Stimulated activated CD4-positive, alpha-beta T cell treated with anti-CD3 and anti-CD28 coated beads, TNF-alpha, amount 100 ng/mL, for 1 hour (primary cell): ENCODE measurements around the gene THAP4.
"Not testable (repeated sequence)": the region's sequence is repeated elsewhere in the genome, so short reads cannot be mapped to it uniquely, and the experiment has no call there.

Experiments used
- DNase-seq, 3 donors: peaks; one replicate each; pipeline ENCODE4 v3.0.0-alpha.2; 2020; ENCODE audit warnings: low read depth in 3 of 3, low spot score in 1 of 3

The THAP4 gene

DNA sequence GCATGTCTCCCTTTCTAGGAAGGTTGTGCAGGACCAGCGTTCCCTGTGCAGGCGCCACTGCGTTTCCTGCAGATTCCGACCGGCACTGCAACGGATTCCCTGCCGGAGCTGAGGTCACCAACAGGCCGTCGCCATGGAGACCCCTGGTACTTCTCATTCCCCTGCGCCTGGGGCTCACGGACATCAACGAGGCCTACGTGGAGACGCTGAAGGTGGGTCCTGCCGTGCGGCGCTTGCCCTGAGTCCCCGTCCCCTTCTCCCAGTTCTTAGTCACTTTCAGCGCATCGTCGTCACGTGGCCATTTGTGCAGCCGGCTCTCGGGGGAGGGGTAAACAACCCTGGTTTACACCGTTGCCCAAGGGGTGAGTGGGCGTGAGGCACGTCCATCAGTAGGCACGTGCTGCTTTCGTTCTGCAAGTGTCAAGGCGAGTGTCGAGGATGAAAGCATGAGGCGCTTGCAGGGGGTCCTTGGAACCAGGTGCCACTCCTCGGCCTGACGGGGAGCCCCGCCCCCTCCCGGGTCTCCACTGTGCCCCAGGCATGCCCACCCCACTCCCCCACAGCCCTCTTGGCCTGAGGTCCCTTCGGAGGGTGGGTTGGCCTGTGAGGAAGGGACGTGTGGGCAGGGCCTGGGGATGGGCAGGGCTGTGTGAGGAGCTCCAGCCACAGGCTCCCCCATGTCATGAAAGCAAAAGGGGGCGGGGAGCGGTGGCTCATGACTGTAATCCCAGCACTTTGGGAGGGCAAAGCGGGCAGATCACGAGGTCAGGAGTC, 29.9 kb upstream of the THAP4 start:
- DNase-seq, result no peak

DNA sequence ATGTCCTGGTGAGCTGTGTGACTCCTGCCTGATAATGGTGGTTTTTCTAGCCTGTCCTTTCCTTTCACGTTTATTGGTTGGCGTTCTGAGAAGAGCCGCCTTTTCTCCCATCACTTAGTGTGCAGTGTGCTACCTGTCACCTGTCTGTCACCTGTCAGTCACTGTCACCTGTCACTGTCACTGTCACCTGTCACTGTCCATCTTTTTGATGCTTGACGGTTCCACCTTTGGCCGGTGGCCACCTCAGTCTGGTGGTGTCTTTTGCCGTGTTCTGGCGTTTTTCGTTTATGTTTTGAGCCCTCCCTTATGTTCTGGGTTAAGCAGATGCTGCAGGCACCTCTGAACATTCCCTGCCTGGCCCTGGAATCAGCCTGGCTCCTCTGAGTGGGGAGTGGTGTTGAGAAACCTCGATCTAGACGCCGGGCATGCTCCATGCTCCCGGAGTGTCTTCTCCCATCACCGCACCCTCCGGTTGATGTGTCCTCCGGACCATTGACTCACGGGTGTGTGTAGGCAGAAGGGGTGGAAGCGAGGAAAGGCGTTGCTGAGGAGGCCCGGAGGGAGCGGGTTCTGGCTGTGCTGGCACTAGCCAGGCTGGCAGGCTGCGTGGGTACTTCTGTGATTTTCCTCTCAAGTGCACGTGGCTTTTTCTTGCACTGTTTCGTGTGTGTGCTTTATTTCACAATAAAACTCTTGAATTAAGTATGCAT, 28.9 kb upstream of the THAP4 start:
- no peak for DNase-seq

DNA sequence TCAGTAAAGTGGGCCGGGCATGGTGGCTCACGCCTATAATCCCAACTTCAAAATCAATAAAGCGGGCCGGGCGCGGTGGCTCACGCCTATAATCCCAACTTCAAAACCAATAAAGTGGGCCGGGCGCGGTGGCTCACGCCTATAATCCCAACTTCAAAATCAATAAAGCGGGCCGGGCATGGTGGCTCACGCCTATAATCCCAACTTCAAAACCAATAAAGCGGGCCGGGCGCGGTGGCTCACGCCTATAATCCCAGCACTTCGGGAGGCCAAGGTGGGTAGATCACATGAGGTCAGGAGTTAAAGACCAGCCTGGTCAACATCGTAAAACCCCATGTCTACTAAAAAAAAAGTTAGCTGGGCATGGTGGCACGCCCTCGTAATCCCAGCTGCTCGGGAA, 25.8 kb upstream of the THAP4 start:
- DNase-seq, result not testable (repeated sequence)

DNA sequence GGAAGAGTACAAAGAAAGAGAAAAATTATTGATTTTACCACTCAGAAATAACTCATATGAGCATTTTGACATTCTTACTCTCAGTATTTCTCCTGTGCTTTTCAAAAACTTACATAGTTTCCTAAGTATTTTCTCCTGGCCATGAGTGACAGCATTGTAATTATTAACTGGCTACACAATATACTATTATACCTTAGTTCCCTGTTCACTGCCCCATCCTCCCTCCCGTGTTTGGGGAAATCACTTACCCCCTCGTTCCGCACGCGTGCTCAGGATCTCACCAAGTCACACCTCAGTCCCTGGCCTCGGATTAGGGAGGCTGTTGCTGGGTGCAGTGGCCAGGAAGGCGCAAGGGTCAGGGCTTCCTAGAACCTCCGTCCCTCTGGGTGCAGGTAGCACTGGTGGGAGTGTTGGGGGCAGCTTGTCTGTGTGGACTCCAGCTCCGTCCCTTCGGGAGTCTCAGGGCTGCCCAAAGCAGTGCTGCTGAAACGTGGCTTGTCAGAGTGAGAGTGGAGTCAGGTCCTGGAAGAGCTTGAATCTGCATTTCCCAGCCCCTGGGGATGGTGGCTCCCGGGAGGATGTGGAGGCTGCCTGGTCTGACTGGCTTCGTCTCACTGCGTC, 23.7 kb upstream of the THAP4 start:
- DNase-seq, result no peak

DNA sequence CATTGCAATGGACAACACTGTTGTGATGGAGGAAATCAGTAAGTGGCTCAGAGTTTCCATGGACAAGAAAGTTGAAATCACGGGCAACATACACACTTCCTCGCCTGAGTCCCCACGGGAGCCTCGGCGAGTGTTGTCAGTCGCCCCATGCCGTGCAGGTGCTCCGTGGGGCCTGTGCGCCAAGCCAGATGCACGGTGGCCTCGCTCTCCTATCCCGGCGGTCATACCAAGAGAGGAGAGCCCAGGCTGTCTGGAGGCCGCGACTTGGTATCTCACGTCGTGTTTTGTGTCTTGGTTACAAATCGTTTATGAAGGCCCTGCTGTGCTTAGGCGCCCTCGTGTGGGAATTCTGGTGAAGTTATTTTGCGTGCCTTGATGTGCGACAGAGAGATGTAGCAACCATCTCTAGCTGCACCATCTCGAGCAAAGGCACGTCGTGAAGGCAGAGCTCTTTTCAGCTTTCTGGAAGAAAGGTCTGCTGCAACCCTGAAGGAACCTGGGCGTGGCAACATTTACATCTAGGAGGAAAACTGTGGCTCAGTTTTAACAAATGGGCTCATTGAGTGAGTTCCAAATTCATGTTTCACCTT, 22.3 kb upstream of the THAP4 start:
- peak in 1 of 3 donors; percentile 21 for DNase-seq

DNA sequence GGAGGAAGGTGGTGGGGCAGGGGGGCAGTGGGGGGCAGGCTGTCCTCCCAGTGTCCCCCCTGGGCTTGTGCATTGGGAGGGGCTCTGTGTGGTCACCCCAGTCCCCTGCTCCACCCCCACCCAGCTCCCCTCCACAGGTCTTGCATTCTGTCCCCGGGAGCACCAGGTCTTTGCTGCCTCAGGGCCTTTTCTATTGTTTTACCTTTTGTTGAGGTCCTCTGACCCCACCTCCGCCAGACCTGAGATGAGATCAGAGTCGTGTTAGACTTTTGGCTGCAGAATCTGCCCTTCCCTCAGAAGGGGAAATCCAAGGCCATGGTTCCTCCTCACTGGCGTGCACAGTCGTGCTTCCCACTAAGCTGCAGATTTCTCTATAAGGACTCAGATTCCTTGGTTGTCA, 21.3 kb upstream of the THAP4 start:
- DNase-seq, result no peak

DNA sequence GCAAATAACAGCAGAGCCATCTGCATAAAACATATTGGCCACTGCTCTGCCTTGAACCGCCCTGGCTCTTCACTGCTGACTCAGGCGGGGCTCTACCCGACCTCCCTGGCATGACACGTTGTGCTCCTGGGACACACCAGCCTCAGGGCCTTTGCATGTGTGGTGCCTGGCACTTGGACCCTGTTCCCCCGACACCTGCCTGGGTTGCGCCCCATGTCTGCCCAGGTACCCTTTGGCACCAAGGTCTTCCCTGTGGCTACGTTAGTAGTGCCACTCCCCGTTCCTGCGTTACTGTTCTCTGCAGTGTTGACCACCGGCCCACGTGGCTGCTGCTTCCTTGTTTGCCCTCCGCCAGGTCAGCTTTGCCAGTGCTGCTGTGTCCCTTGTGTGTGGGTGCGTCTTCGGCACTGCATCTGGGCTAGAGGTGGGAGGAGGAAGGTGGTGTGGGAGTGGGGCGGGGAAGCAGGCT, 20.9 kb upstream of the THAP4 start:
- DNase-seq, result no peak

DNA sequence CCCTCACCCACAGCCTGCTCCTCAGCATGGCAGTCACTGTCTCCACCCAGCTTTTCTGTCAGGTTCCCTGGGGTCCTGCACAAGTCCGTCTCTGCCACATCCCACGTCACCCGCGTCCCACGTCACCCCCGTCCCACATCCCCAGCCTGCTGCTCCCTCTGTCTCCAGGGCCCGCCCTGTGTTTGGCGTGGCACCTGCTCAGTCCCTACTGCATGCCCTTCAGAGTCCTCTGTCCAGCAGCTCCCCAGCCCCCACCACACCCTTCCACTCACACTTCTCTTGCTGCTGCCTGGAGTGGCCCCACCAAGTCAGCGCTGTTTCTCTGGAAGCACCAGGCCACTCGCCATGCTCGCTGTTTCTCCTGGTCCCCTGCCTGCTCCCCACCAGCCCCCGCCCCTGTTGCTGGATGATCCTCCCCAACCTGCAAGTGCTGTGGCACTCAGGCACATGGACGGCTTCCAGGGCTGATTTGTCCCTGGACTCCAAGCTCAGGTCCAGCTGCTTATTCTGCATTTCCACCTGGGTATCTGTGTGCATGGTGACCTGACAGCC, 19.3 kb upstream of the THAP4 start:
- no peak for DNase-seq

DNA sequence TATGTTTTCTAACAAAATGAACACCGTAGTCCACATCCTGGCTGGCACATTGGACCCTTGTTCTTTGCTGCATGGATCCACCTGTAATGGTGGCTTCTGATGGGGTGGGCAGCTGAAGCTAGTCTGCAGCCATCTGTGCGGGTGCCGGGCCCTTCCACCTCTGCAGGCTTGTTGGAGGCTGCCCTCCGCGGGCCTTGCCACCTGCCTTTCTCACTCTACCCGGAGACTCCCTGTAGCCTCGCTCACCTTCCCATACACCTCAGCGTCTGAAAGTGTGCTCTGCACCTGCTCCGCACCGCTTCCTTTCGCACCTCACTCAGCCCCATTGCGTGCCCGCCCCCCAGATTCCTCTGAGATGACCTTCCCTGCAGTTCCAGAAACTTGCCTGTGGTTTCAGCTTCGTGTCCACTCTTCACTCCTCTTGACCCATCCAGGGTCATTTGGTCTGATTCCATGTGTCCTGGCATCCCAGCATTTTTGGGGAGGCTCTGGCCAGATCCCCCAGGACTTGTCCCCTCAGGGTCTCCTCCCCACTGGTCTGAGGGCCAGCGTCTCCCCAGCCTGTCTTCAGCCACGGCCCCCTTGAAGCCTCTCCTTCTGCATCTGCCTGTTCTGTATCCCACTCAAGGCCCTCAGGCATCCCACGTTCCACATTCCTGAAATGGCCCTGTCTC, 18.7 kb upstream of the THAP4 start:
- no peak for DNase-seq

DNA sequence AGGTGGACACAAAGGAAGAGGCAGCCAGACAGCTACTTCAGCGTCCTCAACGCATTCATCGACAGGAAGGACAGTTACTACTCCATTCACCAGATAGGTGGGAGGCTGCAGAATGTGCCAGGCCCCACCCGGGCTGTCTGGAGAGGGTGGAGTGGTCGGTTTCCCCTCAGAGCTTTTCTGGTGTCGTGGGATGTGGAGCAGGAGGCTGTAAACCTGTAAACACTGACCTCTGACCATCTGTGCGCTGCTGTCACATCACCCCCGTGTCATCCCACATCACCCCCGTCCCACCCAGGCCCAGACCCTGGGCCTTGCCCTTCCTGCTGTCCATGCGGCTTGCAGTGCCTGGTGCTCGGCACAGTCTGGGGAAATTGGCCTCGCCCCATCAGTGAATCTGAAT, 17.6 kb upstream of the THAP4 start:
- no peak for DNase-seq

DNA sequence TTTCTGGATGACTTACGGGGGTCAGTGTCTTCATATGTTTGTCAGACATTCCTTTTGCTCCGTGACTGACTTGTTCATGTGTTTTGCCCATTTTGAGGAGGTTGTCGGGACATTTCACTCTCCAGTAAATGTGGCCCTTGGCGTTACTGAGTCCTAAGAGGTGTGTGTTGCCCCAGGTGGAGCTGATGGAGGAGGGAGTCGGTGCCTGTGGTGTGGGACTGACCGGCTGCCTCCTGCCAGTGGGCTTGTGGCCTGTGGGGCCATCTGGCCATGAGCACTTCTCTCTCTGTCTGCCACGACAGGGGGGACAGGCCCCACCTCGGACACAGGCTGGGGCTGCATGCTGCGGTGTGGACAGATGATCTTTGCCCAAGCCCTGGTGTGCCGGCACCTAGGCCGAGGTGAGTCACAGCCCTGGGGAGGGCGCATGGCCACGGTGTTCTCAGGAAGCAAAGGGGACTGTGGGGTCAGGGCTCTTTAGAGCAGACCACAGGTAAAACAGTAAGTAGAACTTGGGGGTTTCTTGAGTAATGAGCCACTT, 16.3 kb upstream of the THAP4 start:
- no peak for DNase-seq

DNA sequence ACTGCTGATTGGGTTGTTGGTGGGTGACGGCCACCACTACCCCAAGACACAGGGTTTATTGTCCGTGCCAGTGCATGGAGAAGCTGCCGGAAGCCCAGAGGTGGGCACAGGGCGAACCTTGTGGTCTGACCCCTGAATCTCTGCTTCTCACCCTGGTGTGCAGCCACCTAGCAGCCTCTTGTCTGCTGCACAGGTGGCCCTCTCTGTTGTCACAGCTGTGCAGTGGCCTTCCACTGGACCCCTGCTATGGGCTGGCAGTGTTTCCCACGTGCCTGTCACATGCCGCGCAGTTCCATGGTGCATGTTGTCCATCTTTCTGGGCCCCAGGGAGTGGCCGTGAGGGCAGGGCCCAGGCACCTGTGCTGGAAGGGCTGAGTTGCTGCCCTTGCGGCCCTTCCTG, 15.8 kb upstream of the THAP4 start:
- DNase-seq, result no peak

DNA sequence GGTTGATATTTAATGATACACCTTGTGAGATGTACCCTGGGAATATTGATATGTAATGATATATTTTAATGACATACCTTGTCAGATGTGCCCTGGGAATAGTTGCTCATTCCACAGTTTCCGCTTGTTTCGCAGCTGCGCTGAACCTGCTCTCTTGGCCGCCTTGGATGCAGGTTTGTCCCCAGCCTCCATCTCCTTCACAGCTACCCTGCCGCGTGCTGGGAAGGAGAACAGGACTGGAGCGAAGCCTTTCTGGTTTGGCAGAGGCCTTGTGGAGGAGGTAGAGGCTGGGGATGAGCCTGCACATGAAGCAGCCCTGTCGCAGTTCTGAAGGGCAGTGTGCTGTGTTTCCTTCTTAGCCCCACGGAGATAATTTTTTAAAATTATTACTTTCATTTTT, 15.2 kb upstream of the THAP4 start:
- DNase-seq, result no peak

DNA sequence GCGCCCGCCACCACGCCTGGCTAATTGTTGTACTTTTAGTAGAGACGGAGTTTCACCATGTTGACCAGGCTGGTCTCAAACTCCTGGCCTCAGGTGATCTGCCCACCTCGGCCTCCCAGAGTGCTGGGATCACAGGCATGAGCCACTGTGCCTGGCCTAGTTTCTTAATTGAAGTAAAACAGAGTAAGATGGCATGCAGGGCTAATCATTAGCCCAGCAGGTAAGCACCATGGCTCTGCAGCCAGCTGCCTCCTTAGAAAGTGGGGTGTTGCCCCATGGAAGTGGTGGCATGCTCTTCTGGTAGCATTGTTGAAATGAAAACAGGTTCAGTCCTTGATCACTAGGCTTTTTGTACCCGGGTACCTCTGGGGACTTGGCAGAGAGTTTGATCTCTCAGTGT, 13.0 kb upstream of the THAP4 start:
- DNase-seq, result no peak

DNA sequence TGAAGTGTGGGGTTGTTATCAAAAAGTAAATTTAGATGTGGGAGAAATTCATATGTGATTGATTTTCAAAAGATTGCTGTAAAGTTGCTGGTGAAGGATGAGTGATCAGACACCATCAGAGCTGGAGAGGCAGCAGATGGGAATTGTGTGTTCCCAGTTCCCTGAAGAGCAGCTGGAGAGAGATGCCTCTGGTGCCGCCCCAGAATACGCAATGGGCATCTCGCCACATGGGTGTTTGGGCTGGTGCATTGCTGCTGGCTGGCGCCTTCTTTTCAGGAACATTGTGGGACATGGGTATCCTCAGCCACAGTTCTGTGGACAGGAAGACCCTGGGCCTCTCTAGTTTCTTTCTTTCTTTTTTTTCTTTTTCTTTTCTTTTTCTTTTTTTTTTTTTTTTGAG, 12.4 kb upstream of the THAP4 start:
- no peak for DNase-seq

DNA sequence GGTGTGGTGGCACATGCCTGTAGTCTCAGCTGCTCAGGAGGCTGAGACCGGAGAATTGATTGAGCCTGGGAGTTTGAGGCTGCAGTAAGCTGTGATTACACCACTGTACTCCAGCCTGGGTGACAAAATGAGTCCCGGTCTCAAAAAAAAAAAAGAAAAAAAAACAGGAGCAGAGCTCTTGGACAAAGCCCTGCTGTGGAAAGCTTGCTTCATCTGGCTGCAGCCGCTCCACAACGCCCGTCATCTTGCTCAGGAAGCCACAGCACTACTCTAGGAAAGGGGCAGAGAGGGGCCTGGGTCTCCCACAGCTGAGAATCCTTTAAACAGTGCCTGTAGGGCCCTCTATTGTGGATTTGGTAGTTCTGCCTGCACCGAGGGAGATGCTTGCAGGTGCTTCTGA, 11.5 kb upstream of the THAP4 start:
- no peak for DNase-seq

DNA sequence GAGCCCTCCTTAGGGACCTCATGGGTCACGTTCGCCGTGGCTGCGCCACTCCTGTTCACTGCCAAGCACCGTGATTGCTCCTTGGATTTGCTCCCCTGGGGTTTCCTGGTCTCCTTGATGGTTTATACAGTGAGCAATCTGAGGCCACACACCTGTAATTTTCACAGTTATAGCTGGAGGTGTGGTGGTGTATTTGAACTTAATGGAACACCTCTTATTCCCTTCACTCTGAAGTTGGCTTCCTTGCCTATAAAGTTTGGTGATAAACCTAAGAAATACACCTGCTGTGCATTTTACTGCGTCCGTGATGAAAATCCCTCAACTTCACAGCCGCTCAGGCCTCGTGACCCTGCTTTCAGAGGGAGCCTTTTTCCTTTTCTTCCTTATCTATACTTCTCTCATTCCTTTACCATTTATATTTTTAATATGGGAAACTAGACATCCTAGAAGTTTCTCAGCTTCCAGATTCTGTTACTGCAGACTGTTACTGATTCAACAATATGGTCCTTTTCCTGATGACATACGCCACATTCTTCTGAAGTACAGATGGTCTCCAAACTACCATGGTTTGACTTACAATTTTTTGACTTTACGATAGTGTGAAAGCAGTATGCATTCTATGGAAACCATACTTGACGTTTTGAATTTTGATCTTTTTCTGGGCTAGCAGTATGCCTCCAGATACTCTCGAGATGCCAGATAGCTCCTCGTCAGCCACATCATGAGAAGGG, 9.1 kb upstream of the THAP4 start:
- no peak for DNase-seq

DNA sequence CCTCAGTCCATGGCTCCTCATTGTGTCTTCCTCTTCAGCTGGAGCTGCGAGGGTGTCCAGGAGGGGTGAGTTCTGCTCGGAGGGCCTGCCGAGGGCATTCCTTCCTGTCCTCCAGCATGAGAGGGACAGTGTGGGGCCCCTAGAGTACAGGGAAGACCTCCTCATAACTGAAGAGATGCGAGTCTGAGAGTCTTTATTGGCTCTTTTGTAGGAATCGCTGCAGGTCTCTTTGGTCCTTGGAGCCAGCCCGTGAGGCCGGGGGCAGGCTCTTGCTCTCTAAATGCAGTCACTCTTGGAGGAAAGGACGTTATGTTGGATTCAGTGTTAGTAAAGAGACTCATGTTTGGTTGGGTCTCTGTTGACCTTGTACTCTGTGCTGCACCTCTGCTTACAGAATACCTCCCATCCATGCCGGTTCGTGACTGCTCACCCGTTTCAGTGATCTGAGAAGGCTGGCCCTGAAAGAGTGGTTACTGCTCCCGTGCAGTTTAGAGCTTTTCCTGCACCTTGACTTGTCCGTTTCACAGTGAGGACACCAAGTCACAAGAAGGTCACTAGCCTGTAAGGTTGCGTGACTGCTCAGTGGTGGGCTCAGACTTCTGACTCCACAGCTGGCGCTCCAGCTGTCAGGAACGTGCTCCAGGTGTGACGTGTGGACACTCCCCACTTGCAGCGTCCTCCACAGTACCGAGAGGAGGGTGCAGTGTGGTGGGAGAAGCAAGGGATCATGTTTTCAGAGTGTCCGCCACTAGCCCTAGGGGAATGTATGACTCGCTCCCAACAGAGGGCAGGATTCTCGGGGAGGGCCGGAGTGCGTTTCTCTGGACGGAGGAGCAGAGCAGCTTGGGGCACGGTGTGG, 8.3 kb upstream of the THAP4 start:
- DNase-seq, result no peak

DNA sequence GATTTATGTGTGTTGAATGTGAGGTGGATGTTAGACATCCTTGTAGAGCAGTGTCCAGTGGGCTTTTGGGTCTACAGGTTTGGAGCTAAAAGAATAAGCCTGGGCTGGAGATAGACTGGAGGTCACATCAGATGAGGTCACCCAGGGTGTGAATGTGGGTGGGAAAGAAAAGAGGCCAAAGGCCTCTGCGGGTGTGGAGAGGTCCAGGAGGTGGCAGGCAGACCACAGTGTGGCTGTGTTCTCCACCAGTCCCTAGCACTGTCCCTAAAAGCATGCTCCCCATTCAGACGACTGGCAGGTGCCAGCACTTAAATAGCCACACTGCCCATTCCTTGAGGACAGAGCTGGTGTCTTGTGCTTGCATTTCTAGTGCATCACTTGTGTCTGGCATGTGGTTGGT, 4.7 kb upstream of the THAP4 start:
- DNase-seq, result no peak
